K562 (cell line): Measurements from ENCODE around the gene PRKRIP1. TPM values are rescaled to one million over a fixed set of nuclear protein-coding genes. Genes with fewer than 3 reads are reported as not detected.

Experiments
- FOXM1 ChIP-seq, 2 experiments: fragments of 450-650 bp in 1 of 2; sonication (generic) in 1 of 2; formaldehyde crosslinking in 1 of 2; IDR thresholded peaks; 2 replicates each; pipeline versions ENCODE4 v1.6.1 to v1.9.0; 2017 to 2022; ENCODE audit warnings: low read depth in 2 of 2, mild to moderate bottlenecking in 2 of 2, missing genetic modification reagents in 1 of 2, moderate library complexity in 1 of 2
- NFYB ChIP-seq: IDR thresholded peaks from 2 replicates; pipeline ENCODE4 v1.6.1; 2011; ENCODE audit warnings: mild to moderate bottlenecking, moderate library complexity; ENCODE audit not compliant: insufficient read length; ENCODE audit errors: extremely low read depth
- NR1H2 ChIP-seq: sonication (generic); formaldehyde crosslinking; IDR thresholded peaks from 2 replicates; pipeline ENCODE4 v1.4.0; 2020; ENCODE audit warnings: mild to moderate bottlenecking, missing genetic modification reagents
- RBM14 ChIP-seq: fragments of 200-400 bp; formaldehyde crosslinking; IDR thresholded peaks from 2 replicates; pipeline ENCODE4 v1.6.1; 2018; ENCODE audit warnings: low read depth, mild to moderate bottlenecking, low read length, moderate library complexity, borderline replicate concordance; ENCODE audit not compliant: insufficient read depth
- SRF ChIP-seq, 2 experiments: fragments of 250-450, 450-650 bp in 1 of 2; sonication (Bioruptor Pico) in 1 of 2; sonication (generic) in 1 of 2; formaldehyde crosslinking; IDR thresholded peaks; 2 replicates each; pipeline versions ENCODE4 v1.5.0 to v1.5.1; 2020 to 2022; ENCODE audit warnings: mild to moderate bottlenecking in 1 of 2, missing genetic modification reagents in 1 of 2
- ZNF384 ChIP-seq: IDR thresholded peaks from 2 replicates; pipeline ENCODE4 v1.6.1; 2012; ENCODE audit warnings: low read depth, low read length, improper control_type of control experiment
- ZNF639 ChIP-seq, 2 experiments: fragments of 200-800 bp in 1 of 2; sonication (Bioruptor generic) in 1 of 2; sonication (generic) in 1 of 2; formaldehyde crosslinking in 1 of 2; IDR thresholded peaks in 1 of 2; conservative IDR thresholded peaks in 1 of 2; 2 replicates each; pipeline versions ENCODE4 v1.5.0 to v1.6.1; 2016 to 2020; ENCODE audit warnings: missing compliant biosample characterization in 1 of 2, missing genetic modification characterization in 1 of 2, missing genetic modification reagents in 1 of 2
- polyA plus RNA-seq, 8 experiments: library from polyadenylated mRNA; depleted of rRNA in 4 of 8; stranded (reverse) in 5 of 8; unstranded in 3 of 8; fragments of >200 nt; fragmentation: Nextera tagmentation in 2 of 8; fragmentation: Illumina TruSeq in 1 of 8; extraction: Ambion mirVana in 2 of 8; extraction: Trizol in 1 of 8; gene quantifications; 2 replicates each; pipeline versions ENCODE4 v1.2.1 to v1.2.3, GENCODE V29; 2011 to 2014; ENCODE audit warnings: inconsistent platforms in 1 of 8, missing spikeins in 1 of 8
- total RNA-seq, 7 experiments: library from RNA; depleted of rRNA in 6 of 7; stranded (reverse); fragments of >200 nt in 6 of 7; fragmentation: Illumina TruSeq in 2 of 7; extraction: Trizol in 2 of 7; gene quantifications; 2 replicates each; pipeline versions ENCODE4 v1.2.1 to v1.2.3, GENCODE V29; 2011 to 2021; ENCODE audit warnings: low replicate concordance in 1 of 7
- TF ChIP-seq, protein P1 (sequence below), 2 experiments: fragments of 450-650 bp; formaldehyde crosslinking in 1 of 2; IDR thresholded peaks; 2 replicates each; pipeline versions ENCODE4 v1.4.0 to v1.6.1; 2014 to 2020; ENCODE audit warnings: mild to moderate bottlenecking in 2 of 2, borderline replicate concordance in 1 of 2, low read depth in 1 of 2
- TF ChIP-seq, protein P2 (sequence below): fragments of 250-450 bp; sonication (Bioruptor Pico); IDR thresholded peaks from 2 replicates; pipeline ENCODE4 v1.9.0; 2021; ENCODE audit warnings: mild to moderate bottlenecking
- TF ChIP-seq, protein P3 (sequence below): fragments of 450-650 bp; IDR thresholded peaks from one replicate; pipeline ENCODE4 v1.6.1; 2018; ENCODE audit warnings: mild to moderate bottlenecking, moderate library complexity; ENCODE audit not compliant: partially characterized antibody

The PRKRIP1 gene
- total and polyA plus RNA-seq, 9 of the 15 experiments (the other 6 are each of a cell fraction or from before 2014, with no cell fraction given), result 14.9 to 52.1 (median 19.8) TPM

- TF ChIP-seq, protein P1, sequence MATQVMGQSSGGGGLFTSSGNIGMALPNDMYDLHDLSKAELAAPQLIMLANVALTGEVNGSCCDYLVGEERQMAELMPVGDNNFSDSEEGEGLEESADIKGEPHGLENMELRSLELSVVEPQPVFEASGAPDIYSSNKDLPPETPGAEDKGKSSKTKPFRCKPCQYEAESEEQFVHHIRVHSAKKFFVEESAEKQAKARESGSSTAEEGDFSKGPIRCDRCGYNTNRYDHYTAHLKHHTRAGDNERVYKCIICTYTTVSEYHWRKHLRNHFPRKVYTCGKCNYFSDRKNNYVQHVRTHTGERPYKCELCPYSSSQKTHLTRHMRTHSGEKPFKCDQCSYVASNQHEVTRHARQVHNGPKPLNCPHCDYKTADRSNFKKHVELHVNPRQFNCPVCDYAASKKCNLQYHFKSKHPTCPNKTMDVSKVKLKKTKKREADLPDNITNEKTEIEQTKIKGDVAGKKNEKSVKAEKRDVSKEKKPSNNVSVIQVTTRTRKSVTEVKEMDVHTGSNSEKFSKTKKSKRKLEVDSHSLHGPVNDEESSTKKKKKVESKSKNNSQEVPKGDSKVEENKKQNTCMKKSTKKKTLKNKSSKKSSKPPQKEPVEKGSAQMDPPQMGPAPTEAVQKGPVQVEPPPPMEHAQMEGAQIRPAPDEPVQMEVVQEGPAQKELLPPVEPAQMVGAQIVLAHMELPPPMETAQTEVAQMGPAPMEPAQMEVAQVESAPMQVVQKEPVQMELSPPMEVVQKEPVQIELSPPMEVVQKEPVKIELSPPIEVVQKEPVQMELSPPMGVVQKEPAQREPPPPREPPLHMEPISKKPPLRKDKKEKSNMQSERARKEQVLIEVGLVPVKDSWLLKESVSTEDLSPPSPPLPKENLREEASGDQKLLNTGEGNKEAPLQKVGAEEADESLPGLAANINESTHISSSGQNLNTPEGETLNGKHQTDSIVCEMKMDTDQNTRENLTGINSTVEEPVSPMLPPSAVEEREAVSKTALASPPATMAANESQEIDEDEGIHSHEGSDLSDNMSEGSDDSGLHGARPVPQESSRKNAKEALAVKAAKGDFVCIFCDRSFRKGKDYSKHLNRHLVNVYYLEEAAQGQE (IDR thresholded peaks at IDR 0.05; ENCODE audit: borderline replicate concordance), result no peak
- TF ChIP-seq, protein P1 (CRISPR knock-in tag; IDR thresholded peaks at IDR 0.05; ENCODE audit: low read depth), result peak; percentile 32; the same call in 1 of the 2 replicates
- TF ChIP-seq, protein P2, sequence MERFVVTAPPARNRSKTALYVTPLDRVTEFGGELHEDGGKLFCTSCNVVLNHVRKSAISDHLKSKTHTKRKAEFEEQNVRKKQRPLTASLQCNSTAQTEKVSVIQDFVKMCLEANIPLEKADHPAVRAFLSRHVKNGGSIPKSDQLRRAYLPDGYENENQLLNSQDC (CRISPR knock-in tag), result no peak
- TF ChIP-seq NR1H2 (CRISPR knock-in tag) (no peak), RBM14 (no peak), ZNF639 (CRISPR knock-in tag; conservative IDR thresholded peaks at IDR 0.05 in 1 of 2, IDR thresholded peaks at IDR 0.05 in 1 of 2) (0 out of 4 replicates have a peak, but pooled peaks of 1 of the 2 experiments have one; percentile 30), NFYB (no peak), SRF (CRISPR knock-in tag; IDR thresholded peaks at IDR 0.05) (no peak), FOXM1 (IDR thresholded peaks at IDR 0.05; ENCODE audit: low read depth) (no peak), FOXM1 (CRISPR knock-in tag; IDR thresholded peaks at IDR 0.05; ENCODE audit: low read depth) (no peak), ZNF384 (no peak)
- TF ChIP-seq, protein P3, sequence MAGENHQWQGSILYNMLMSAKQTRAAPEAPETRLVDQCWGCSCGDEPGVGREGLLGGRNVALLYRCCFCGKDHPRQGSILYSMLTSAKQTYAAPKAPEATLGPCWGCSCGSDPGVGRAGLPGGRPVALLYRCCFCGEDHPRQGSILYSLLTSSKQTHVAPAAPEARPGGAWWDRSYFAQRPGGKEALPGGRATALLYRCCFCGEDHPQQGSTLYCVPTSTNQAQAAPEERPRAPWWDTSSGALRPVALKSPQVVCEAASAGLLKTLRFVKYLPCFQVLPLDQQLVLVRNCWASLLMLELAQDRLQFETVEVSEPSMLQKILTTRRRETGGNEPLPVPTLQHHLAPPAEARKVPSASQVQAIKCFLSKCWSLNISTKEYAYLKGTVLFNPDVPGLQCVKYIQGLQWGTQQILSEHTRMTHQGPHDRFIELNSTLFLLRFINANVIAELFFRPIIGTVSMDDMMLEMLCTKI, result no peak
These were observed at the start of gene PRKRIP1 (continued) for GRCh38 chr7:102395873-102396709.
